GM18861 (cell line): Measurements from ENCODE around the gene HAUS2.
"Not testable (repeated sequence)": the region's sequence is repeated elsewhere in the genome, so short reads cannot be mapped to it uniquely, and the experiment has no call there.

ENCODE experiments used
- ATAC-seq: cut with Tn5 transposase; IDR thresholded peaks from one replicate; pipeline ENCODE4 v1.9.1; 2021; ENCODE audit not compliant: unreplicated experiment

The HAUS2 gene

GRCh38 chr15:42575188-42576039, 26.8 kb downstream of the HAUS2 start, which contains the start of gene STARD9:
Gene STARD9, plus strand, starts transcription at chr15:42575606. Its CDS starts 110 bp downstream, at chr15:42575716.
- ATAC-seq = peak; percentile 89

DNA sequence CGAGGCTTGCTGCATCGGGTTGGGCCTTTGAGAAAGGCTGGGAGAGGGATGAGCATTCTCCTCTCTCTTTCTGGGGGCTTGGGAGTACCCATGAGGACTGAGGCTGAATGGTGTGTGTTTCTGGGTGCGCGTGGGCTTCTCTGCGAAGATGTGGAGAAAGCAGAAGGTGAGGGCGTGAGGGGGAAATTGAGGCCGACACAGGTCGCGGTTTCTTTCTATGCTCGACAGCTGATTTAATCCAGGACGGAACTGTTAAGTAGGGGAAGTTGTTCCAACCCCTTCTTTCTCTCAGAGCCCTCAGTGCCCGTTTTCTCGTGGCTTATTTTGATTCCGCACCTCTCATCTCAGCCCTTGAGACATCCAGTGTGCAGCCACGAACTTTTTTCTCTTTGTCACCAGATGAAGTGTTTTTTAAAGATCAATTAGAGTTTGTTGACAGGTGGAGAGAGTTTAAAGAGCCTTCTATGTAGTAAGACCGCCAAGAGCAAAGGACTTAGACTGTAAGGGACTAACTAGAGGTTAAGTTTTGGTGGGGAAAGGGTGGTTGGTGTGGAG, 27.5 kb downstream of the HAUS2 start:
- ATAC-seq = no peak

DNA sequence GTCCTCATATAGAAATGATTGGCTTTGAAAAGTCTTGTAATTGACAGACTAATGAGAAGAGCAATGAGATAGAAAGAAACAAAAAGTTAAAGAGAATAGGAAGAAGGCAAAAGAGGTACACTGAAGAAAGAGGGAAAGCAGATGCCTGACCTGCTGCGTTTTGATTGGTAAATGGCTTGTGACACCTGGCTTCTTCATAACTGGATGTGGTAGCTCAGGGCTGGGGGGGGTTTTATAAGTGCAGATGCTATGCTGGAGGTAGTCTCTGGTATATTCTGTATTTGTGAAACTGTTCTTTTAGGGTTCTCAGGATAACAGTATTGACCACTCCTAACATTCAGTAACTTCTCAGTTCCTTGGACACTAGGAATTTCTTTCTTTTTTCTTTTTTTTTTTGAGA, 28.1 kb downstream of the HAUS2 start:
- no peak for ATAC-seq

GRCh38 chr15:42577514-42578031, 28.9 kb downstream of the HAUS2 start:
- ATAC-seq = no peak

DNA sequence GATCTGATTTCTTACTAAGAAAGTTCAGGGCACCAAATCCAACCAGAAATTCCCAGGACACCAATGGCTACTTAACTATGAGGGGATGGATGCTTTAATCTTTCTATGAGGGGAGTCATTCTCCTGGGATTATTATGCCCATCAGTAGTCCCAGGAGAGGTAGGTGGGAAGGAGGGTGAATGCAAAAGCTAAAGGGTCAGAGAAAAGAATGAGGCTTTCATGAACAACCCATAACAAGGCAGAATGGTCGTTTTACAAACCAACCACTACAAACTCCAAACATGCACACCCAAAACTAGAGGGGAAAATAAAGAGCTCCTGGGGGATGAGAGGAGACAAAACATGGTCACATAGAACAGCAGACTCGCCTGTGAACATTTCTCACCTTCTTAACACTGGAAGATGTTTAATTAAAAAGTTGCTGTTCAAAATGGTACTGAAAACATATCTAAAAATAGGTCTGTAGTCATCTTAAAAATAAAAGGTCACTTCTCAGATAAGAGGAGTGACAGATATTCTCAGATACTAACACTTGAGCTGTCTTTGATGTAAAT, 30.4 kb downstream of the HAUS2 start:
- ATAC-seq = no peak

- peak; percentile 57 for ATAC-seq
Observed at GRCh38 chr15:42581272-42581730, 32.7 kb downstream of the HAUS2 start.

- ATAC-seq = no peak
Observed at GRCh38 chr15:42582569-42583375, 34.1 kb downstream of the HAUS2 start.

DNA sequence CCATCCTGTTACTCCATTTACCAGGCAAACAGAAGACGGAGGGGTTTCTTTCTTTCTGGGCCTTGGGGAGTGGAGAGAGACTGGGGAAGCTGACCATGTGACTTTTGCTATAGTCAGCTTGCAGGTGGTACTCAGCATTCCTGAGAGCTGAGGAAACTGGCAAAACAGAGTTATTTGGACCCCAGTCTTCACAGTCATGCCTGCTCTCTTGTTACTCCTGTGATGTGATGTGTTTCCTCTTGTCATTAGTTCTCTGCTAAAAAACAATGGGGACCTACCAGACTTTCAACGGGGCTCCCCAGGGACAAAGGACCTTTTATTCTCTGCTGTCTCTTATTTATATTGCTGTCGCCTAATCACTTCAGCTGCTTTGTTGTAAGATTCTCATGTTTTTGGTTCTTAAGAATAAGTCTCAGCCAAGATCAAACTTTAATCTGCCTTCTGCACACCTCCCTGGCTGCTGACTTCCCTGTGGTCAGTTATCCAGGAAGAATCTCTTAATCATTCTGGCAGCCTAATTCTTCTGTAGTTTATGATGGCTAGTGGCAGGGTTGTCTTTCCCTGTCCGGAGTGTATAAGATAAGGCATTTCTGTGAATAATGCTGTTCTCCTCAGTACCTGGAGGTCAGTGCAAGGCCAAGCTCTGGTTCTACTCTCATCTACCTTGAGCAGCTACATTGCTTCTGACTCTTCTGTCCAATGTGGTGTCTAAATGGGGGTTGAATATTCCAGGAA, 35.6 kb downstream of the HAUS2 start:
- no peak for ATAC-seq

- no peak for ATAC-seq
Observed at GRCh38 chr15:42590619-42591237, 42.1 kb downstream of the HAUS2 start.

DNA sequence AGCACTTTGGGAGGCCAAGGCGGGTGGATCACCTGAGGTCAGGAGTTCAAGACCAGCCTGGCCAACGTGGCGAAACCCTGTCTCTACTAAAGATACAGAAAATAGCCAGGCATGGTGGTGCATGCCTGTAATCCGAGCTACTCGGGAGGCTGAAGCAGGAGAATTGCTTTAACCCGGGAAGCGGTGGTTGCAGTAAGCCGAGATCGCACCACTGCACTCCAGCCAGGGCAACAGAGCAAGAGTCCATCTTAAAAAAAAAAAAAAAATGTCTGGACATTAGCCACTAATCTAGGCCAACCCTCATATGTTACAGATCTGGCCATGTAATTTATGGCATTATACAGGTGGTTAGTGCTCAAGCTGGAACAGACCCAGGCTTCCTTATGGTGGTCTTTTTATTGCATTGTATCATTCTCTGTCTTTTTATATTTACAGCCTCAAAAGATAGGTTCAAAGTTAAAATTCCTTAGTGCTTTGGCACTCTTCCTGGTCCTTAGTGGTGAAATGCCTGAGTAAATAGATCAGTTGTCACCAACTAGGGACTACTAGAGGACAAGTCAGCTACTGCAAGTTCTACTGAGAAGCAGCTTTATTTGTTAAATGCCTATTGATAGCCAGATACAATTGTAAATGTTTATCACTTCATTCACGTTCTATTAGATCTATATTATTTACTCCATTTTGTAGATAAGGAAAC, 42.7 kb downstream of the HAUS2 start:
- ATAC-seq = no peak

DNA sequence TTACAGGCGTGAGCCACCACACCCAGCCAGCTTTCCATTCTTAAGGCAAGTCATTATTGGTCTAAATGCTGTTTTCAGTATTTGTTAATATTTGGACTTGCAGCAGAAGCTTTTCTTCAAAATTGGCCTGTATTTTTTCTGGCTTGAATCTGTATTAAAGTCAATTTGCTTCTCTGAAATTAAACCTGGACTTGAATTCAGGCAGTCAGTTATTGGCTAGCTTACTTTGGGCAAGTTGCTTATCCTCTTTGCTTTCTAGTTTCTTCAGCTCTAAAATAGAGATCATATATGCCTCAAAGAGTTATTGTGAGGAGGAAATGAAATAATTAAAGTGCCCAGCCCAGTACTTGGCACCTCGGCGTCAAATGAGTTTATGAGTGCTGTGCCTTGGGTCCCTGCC, 44.1 kb downstream of the HAUS2 start:
- ATAC-seq = no peak

GRCh38 chr15:42593143-42593542, 44.5 kb downstream of the HAUS2 start:
- ATAC-seq = no peak

GRCh38 chr15:42594095-42594494, 45.5 kb downstream of the HAUS2 start:
- ATAC-seq = no peak

GRCh38 chr15:42595626-42596240, 47.1 kb downstream of the HAUS2 start:
- no peak for ATAC-seq

DNA sequence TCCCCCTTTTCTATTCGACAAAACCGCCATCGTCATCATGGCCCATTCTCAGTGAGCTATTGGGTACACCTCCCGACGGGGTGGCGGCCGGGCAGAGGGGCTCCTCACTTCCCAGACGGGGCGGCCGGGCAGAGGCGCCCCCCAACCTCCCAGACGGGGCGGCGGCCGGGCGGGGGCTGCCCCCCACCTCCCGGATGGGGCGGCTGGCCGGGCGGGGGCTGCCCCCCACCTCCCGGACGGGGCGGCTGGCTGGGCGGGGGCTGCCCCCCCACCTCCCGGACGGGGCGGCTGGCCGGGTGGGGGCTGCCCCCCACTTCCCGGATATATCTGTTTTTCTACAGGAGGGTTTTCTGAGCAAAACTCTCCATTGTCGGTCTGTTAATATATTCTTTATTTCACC, 52.7 kb downstream of the HAUS2 start:
- ATAC-seq = not testable (repeated sequence)

GRCh38 chr15:42602501-42602900, 53.9 kb downstream of the HAUS2 start:
- no peak for ATAC-seq

DNA sequence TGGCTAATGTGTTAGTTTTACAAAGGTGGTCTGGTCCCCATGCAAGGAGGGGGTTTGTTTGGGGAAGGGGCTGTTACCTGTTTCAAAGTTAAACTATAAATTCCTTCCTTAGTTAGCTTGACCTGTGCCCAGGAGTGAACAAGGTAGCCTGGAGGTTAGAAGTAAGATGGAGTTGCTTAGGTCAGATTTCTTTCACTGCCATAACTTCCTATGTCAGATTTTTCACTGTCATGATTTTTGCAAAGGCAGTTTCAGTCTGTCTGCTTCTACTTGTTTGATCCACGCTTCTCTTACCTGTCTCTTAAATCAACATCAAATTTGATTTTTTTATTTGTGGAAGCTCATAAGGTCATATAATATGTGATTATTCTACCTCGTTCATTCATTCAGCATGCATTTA, 55.3 kb downstream of the HAUS2 start:
- no peak for ATAC-seq

DNA sequence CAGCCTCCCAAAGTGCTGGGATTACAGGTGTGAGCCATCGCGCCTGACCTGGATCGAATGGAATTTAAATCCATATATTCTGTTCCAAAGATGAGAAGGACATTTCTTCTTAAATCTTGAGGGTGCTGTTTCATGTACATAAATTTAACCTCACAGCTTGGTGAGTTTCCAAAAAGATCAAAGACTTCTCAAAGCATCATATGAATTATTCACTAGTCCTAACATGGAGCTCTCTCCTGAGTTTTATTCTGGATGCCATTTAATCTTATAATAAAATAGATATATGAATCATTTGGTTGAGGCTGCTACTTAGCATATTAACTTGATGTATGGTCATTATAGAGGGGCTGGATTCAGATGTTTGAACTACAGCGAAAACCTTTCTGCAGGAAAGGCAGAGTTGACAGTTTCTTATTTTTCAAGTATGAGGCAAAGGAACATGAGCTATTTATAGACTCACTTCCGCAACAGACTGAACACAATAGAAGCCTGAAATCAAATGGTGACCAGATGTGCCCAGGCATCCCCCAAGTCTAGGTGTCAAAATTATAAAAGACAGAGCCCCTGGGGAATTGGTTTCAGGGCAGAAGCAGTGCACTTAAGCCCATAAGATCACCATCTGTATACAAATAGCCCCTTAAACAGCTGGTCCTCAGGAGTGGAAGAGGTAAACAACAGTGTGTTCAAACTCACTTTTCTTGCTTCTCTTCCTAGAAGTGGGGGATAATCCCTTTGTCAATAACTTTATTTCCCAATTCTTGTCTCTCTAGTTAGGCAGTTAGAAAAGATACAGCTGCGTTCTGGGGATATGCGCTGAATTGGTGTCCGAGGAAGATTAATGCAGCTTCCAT, 56.5 kb downstream of the HAUS2 start:
- peak; percentile 30 for ATAC-seq
